Osteocyte (in vitro differentiated cells): Measurements from ENCODE around the gene SNW1. TPM values are rescaled to one million over a fixed set of nuclear protein-coding genes. Genes with fewer than 3 reads are reported as not detected.

Source experiments
- DNase-seq: peaks from one replicate; pipeline ENCODE4 v3.0.0; 2021; ENCODE audit warnings: mixed read lengths; ENCODE audit not compliant: unreplicated experiment; ENCODE audit errors: extremely low spot score
- H3K27ac Mint-ChIP-seq: one replicate; pipeline ENCODE4 v1.8.0; 2021; ENCODE audit warnings: mild to moderate bottlenecking, mixed read lengths; ENCODE audit not compliant: unreplicated experiment
- H3K27me3 Mint-ChIP-seq: one replicate; pipeline ENCODE4 v1.8.0; 2021; ENCODE audit warnings: mixed read lengths; ENCODE audit not compliant: unreplicated experiment
- H3K36me3 Mint-ChIP-seq: one replicate; pipeline ENCODE4 v1.8.0; 2021; ENCODE audit warnings: mixed read lengths; ENCODE audit not compliant: unreplicated experiment
- H3K4me1 Mint-ChIP-seq: one replicate; pipeline ENCODE4 v1.8.0; 2021; ENCODE audit warnings: mixed read lengths; ENCODE audit not compliant: unreplicated experiment
- H3K4me3 Mint-ChIP-seq: one replicate; pipeline ENCODE4 v1.8.0; 2021; ENCODE audit warnings: mild to moderate bottlenecking, moderate library complexity, mixed read lengths; ENCODE audit not compliant: unreplicated experiment
- H3K9me3 Mint-ChIP-seq: one replicate; pipeline ENCODE4 v1.8.0; 2021; ENCODE audit warnings: mixed read lengths; ENCODE audit not compliant: unreplicated experiment
- CTCF ChIP-seq: fragments of 200-600 bp; sonication (generic); IDR thresholded peaks from 2 replicates; pipeline ENCODE4 v1.5.0; 2021; ENCODE audit warnings: antibody characterized with exemption, mild to moderate bottlenecking, moderate library complexity
- total RNA-seq: library from RNA; stranded (reverse); gene quantifications from 2 replicates; pipeline ENCODE4 v1.2.1, GENCODE V29; 2021

SNW1 gene
- total RNA-seq, 1 donor from 2014 or later, result 101 TPM

GRCh38 chr14:77746064-77746702, 14.8 kb downstream of the SNW1 start:
- no peaks in the 10 kb centered on the region for H3K4me1 Mint-ChIP-seq
- H3K27me3 Mint-ChIP-seq, result no peaks in the 10 kb centered on the region
- no peak for DNase-seq
- no peak overlapping the region for H3K4me3 Mint-ChIP-seq
- peaks cover 47% of the 10 kb centered on the region for H3K36me3 Mint-ChIP-seq
- H3K27ac Mint-ChIP-seq, result no peak overlapping the region
- H3K9me3 Mint-ChIP-seq, result no peaks in the 10 kb centered on the region
- no peak for TF ChIP-seq CTCF

- no peak for TF ChIP-seq CTCF
- Mint-ChIP-seq H3K9me3 (no peaks in the 10 kb centered on the region), H3K4me1 (no peaks in the 10 kb centered on the region), H3K27ac (no peak overlapping the region), H3K36me3 (peaks cover 37% of the 10 kb centered on the region), H3K4me3 (no peak overlapping the region), H3K27me3 (no peaks in the 10 kb centered on the region)
- DNase-seq, result no peak
Measured at GRCh38 chr14:77741438-77741837, 19.5 kb downstream of the SNW1 start.

GRCh38 chr14:77738559-77739250, 22.3 kb downstream of the SNW1 start:
- no peak overlapping the region for H3K4me3 Mint-ChIP-seq
- H3K4me1 Mint-ChIP-seq, result no peaks in the 10 kb centered on the region
- DNase-seq, result no peak
- H3K36me3 Mint-ChIP-seq, result peaks cover 44% of the 10 kb centered on the region
- no peaks in the 10 kb centered on the region for H3K27me3 Mint-ChIP-seq
- no peak for TF ChIP-seq CTCF
- no peak overlapping the region for H3K27ac Mint-ChIP-seq
- H3K9me3 Mint-ChIP-seq, result no peaks in the 10 kb centered on the region

- Mint-ChIP-seq H3K36me3 (peaks cover 66% of the 10 kb centered on the region), H3K27me3 (no peaks in the 10 kb centered on the region), H3K27ac (no peak overlapping the region), H3K4me1 (no peaks in the 10 kb centered on the region), H3K9me3 (no peaks in the 10 kb centered on the region), H3K4me3 (no peak overlapping the region)
- no peak for TF ChIP-seq CTCF
- DNase-seq, result no peak
Measured at GRCh38 chr14:77730976-77731497, 29.9 kb downstream of the SNW1 start.

- no peak for DNase-seq
- peaks cover 55% of the 10 kb centered on the region for H3K36me3 Mint-ChIP-seq
- no peaks in the 10 kb centered on the region for H3K9me3 Mint-ChIP-seq
- H3K4me3 Mint-ChIP-seq, result no peak overlapping the region
- TF ChIP-seq CTCF, result no peak
- no peaks in the 10 kb centered on the region for H3K27me3 Mint-ChIP-seq
- H3K4me1 Mint-ChIP-seq, result no peaks in the 10 kb centered on the region
- H3K27ac Mint-ChIP-seq, result no peak overlapping the region
Measured at GRCh38 chr14:77722301-77722700, 38.7 kb downstream of the SNW1 start.
